Upper lobe of right lung (tissue), 1 donor: Measurements from ENCODE around the gene GUCA2A. TPM values are rescaled to one million over a fixed set of nuclear protein-coding genes. Genes with fewer than 3 reads are reported as not detected.

ENCODE experiments used
- ATAC-seq: fragments of 200-7000 bp; cut with Tn5 transposase; one replicate; pipeline ENCODE4 v1.9.1; 2020; ENCODE audit warnings: mild to moderate bottlenecking, moderate library complexity
- DNase-seq: peaks from one replicate; pipeline ENCODE4 v3.0.0-alpha.2; 2020
- H3K27ac ChIP-seq: fragments of 200-600 bp; one replicate; pipeline ENCODE4 v1.8.0; 2022
- H3K27me3 ChIP-seq: fragments of 200-600 bp; one replicate; pipeline ENCODE4 v1.8.0; 2022; ENCODE audit warnings: mild to moderate bottlenecking
- H3K36me3 ChIP-seq: fragments of 200-600 bp; one replicate; pipeline ENCODE4 v1.8.0; 2022
- H3K4me1 ChIP-seq: fragments of 200-600 bp; one replicate; pipeline ENCODE4 v1.8.0; 2022
- H3K4me3 ChIP-seq: fragments of 200-600 bp; one replicate; pipeline ENCODE4 v1.8.0; 2022; ENCODE audit warnings: mild to moderate bottlenecking
- H3K9me3 ChIP-seq: fragments of 200-600 bp; one replicate; pipeline ENCODE4 v1.8.0; 2022
- CTCF ChIP-seq: fragments of 200-600 bp; IDR thresholded peaks from one replicate; pipeline ENCODE4 v1.8.0; 2022; ENCODE audit warnings: antibody characterized with exemption
- intact Hi-C: fragments of 100-400 bp; cut with DNase I; formaldehyde crosslinking; loops from one replicate; pipeline ENCODE4 v1.11.0; 2022
- total RNA-seq: library from RNA; stranded (reverse); fragmentation: NEBNext Ultra II Directional; extraction: Animal tissue kit (Norgen Biotek cat#: 25700); gene quantifications from one replicate; pipeline ENCODE4 v1.2.1, GENCODE V29; 2021
- donor health status: DM: no; HTN: yes; CAD: no; lungs with severe emphysema.

Gene GUCA2A
- total RNA-seq, 1 donor from 2014 or later: not detected

DNA sequence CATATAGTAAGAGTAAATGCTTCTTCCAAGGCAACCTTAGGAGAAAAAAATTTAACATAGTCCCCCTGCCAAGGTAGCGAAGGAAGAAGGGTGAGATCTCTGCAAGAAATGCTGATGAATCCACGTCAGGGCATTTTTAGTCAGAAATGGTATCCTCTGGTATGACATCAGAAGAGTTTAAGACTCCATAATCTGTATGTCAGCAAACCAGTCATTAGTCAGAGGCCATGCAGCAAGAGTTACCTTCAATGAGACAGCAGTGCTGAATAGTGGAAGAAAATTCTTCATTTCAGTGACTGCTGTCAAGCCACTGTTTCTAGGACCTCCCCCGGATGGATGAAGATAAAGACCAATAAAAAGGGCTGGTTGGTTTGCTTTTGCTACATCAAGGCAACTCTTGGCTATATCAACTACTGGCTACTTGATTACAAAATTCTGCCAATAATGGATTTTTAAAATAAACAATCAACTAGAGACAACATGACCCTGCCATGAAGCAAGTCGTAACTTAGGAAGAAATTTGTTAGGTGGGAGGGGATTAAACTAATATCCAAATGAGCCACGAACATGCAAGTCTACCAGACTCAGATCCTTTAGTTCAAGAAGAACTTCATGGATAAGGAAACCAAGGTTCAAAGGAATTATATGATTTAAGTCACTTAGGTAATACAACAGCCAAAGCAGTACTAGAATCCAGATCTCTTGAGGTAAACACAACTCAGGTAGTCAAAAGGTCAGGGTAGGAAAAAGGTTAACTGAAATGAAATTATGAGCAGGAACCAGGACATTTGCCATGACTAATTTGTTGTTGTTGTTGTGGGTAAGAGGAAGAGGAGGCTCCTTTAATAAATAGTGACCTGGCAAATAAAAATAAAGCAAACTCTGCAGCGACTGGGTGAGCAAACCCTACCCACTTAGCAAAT lies 25.6 kb upstream of the GUCA2A start:
- no peak overlapping the region for H3K4me3 ChIP-seq
- no peaks in the 10 kb centered on the region for H3K9me3 ChIP-seq
- H3K4me1 ChIP-seq: peaks cover 4% of the 10 kb centered on the region
- no peak overlapping the region for H3K27ac ChIP-seq
- TF ChIP-seq CTCF: no peak
- ATAC-seq (no peak), DNase-seq (no peak)
- intact Hi-C loops: no loop called here
- H3K36me3 ChIP-seq: peaks cover 50% of the 10 kb centered on the region
- H3K27me3 ChIP-seq: no peaks in the 10 kb centered on the region

DNA sequence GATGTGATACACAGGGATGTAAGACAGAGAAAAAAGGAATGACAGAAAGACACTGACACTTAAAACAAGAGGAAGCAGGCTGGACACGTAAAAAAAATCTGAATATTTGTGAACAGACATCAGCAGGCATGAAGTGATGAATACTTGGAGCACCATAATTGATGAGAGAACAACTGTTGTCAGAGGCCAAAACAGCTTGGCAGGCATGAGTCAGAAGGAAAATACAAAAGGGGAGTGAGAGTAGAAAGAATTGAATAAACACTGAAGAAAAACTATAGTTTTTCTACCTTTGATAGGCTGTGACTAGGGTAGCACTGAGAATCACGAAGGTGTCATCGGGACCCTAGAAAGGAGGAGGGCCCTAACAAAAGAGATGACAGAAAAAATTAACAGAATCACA lies 21.6 kb upstream of the GUCA2A start:
- Histone ChIP-seq H3K9me3 (no peaks in the 10 kb centered on the region), H3K36me3 (peaks cover 48% of the 10 kb centered on the region), H3K27me3 (no peaks in the 10 kb centered on the region), H3K4me3 (no peak overlapping the region), H3K27ac (no peak overlapping the region), H3K4me1 (peaks cover 4% of the 10 kb centered on the region)
- DNase-seq (no peak), ATAC-seq (no peak)
- no peak for TF ChIP-seq CTCF
- intact Hi-C loops: no loop called here

- no peak for ATAC-seq
- H3K4me1 ChIP-seq: peaks cover 11% of the 10 kb centered on the region
- no peak for TF ChIP-seq CTCF
- no peak overlapping the region for H3K27ac ChIP-seq
- H3K9me3 ChIP-seq: no peaks in the 10 kb centered on the region
- no peaks in the 10 kb centered on the region for H3K27me3 ChIP-seq
- no peak for DNase-seq
- no peak overlapping the region for H3K4me3 ChIP-seq
- intact Hi-C loops: no loop called here
- H3K36me3 ChIP-seq: peaks cover 34% of the 10 kb centered on the region
Measured at GRCh38 chr1:42184616-42185015, 20.1 kb upstream of the GUCA2A start.

DNA sequence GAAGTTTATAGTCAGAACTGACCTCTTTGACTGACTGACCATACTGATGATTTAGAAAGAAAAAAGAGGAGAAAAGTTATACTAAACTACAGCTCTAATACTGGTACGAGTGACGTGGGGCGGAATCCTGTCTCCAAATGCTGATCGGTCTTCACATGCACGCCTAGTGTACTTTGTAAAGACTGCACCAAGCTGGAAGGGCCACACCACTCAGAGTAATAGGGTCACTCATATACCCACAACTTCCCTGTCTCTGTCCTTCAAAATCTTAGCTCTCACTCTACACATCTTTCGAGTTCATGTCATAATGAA lies 19.4 kb upstream of the GUCA2A start:
- Histone ChIP-seq H3K36me3 (peaks cover 33% of the 10 kb centered on the region), H3K4me1 (peaks cover 18% of the 10 kb centered on the region), H3K4me3 (no peak overlapping the region), H3K27me3 (no peaks in the 10 kb centered on the region), H3K27ac (no peak overlapping the region), H3K9me3 (no peaks in the 10 kb centered on the region)
- no peak for TF ChIP-seq CTCF
- no peak for ATAC-seq
- intact Hi-C loops: no loop called here
- no peak for DNase-seq

DNA sequence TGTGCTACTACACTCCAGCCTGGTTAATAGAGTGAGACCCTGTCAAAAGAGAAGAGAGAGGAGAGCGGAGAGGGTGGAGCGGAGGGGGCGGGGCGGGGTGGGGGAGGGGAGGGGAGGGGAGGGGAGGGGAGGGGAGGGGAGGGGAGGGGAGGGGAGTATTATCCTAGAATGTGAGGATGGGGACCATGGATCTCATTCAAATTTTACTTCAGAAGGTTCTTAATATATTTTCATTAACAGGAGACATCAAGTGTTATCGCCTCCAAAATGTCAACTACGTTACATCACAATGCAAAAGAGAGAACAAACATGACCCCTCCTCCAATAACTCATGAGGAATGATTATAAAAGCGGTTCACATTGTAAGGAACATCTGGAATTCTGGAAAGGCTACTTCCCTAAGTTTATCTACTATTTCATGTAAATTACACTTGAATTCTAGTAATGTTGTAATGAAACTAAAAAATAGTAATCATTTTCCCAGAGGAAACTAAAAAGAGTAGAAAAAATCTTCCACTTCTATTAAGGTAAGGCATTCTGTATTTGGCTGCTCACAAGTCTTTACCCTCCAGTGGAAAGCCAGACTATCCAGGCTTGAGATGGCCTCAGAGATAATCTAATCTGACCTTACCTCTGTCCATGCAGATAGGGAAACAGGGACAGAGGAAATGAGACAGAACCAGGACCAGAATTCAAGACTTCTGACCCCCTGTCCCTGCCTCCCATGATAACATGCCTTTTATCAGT lies 18.8 kb upstream of the GUCA2A start:
- intact Hi-C loops: no loop called here

More for the DNA sequence above, 18.8 kb upstream of the GUCA2A start:
- DNase-seq (no peak), ATAC-seq (no peak)
- Histone ChIP-seq H3K27me3 (no peaks in the 10 kb centered on the region), H3K4me1 (peaks cover 22% of the 10 kb centered on the region), H3K27ac (no peak overlapping the region), H3K9me3 (no peaks in the 10 kb centered on the region), H3K36me3 (peaks cover 28% of the 10 kb centered on the region), H3K4me3 (no peak overlapping the region)
- TF ChIP-seq CTCF: no peak
